HG03045 (cell line): Measurements from ENCODE around the gene IRF6.
"Not testable (repeated sequence)": the region's sequence is repeated elsewhere in the genome, so short reads cannot be mapped to it uniquely, and the experiment has no call there.

ENCODE experiments used
- ATAC-seq: cut with Tn5 transposase; IDR thresholded peaks from one replicate; pipeline ENCODE4 v1.9.1; 2021; ENCODE audit warnings: mild to moderate bottlenecking, moderate library complexity; ENCODE audit not compliant: unreplicated experiment

The IRF6 gene

GRCh38 chr1:209823143-209824041 lies 17.4 kb upstream of the IRF6 start:
- no peak for ATAC-seq

- ATAC-seq = no peak
Observed at GRCh38 chr1:209822706-209823105, 16.8 kb upstream of the IRF6 start.

- no peak for ATAC-seq
Observed at GRCh38 chr1:209820986-209821385, 15.0 kb upstream of the IRF6 start.

- ATAC-seq = no peak
Observed at GRCh38 chr1:209819058-209819457, 13.1 kb upstream of the IRF6 start.

- ATAC-seq = no peak
Observed at GRCh38 chr1:209817691-209818090, 11.7 kb upstream of the IRF6 start.

- ATAC-seq = no peak
Observed at GRCh38 chr1:209816923-209817322, 11.0 kb upstream of the IRF6 start.

GRCh38 chr1:209815931-209816341 lies 10.0 kb upstream of the IRF6 start:
- no peak for ATAC-seq

- no peak for ATAC-seq
Observed at GRCh38 chr1:209815490-209815889, 9.5 kb upstream of the IRF6 start.

- no peak for ATAC-seq
Observed at GRCh38 chr1:209813902-209814301, 8.0 kb upstream of the IRF6 start.

GRCh38 chr1:209810783-209811182 lies 4.8 kb upstream of the IRF6 start:
- no peak for ATAC-seq

- no peak for ATAC-seq
Observed at GRCh38 chr1:209809611-209810010, 3.7 kb upstream of the IRF6 start.

- ATAC-seq = no peak
Observed at GRCh38 chr1:209808059-209808581, 2.2 kb upstream of the IRF6 start.

GRCh38 chr1:209807509-209807908 lies 1.6 kb upstream of the IRF6 start:
- no peak for ATAC-seq

- ATAC-seq = no peak
Observed at GRCh38 chr1:209805341-209805781, 581 bp downstream of the IRF6 start.

GRCh38 chr1:209803568-209803967 lies 2.4 kb downstream of the IRF6 start:
- no peak for ATAC-seq

GRCh38 chr1:209802780-209803152 lies 3.2 kb downstream of the IRF6 start:
- ATAC-seq = no peak

GRCh38 chr1:209802117-209802779 lies 3.7 kb downstream of the IRF6 start:
- no peak for ATAC-seq

- ATAC-seq = no peak
Observed at GRCh38 chr1:209800984-209801834, 4.7 kb downstream of the IRF6 start.

- ATAC-seq = no peak
Observed at GRCh38 chr1:209797978-209798639, 7.8 kb downstream of the IRF6 start.

- ATAC-seq = not testable (repeated sequence)
Observed at GRCh38 chr1:209793711-209794110, 12.2 kb downstream of the IRF6 start.

- ATAC-seq = no peak
Observed at GRCh38 chr1:209791920-209792319, 14.0 kb downstream of the IRF6 start.
